ENCODE data around the gene CXCL13.

GRCh38 chr4:77651820-77652219 is 46.2 kb downstream of the CXCL13 start:
- TF ChIP-seq CTCF (IDR thresholded peaks at IDR 0.05) (no peak), POLR2A (IDR thresholded peaks at IDR 0.05) (no peak)

Measured in lower leg skin (tissue), 3 donors.